PC-3 (cell line): ENCODE data around the gene ALDH5A1. TPM values are rescaled to one million over a fixed set of nuclear protein-coding genes. Genes with fewer than 3 reads are reported as not detected.

Experiments used
- ATAC-seq: fragments of 200-7000 bp; cut with Tn5 transposase; 2 replicates; pipeline ENCODE4 v1.9.1; 2020; ENCODE audit warnings: mild to moderate bottlenecking, moderate library complexity
- BruUV-seq: library from RNA; stranded (reverse); fragments of 400-500 nt; replicated peaks from 2 replicates; lab custom pipeline; 2021; lab: Mats Ljungman, UMichigan
- CTCF ChIA-PET: fragments of 300-600 bp; sonication (Branson Sonifier 250); formaldehyde crosslinking; loops from one replicate; lab custom pipeline; 2022; ENCODE audit warnings: antibody characterized with exemption; lab: Charles Lee
- POLR2A ChIA-PET: fragments of 300-600 bp; sonication (Branson Sonifier 250); formaldehyde crosslinking; loops from one replicate; lab custom pipeline; 2022; ENCODE audit warnings: antibody characterized with exemption; ENCODE audit not compliant: unreplicated experiment; lab: Charles Lee
- DNase-seq: peaks from one replicate; pipeline ENCODE4 v3.0.0-alpha.2; 2015
- H2AFZ ChIP-seq: fragments of 300-600 bp; sonication (generic); 2 replicates; pipeline ENCODE4 v1.6.0; 2016; ENCODE audit warnings: antibody characterized with exemption, low read length
- H3F3A ChIP-seq: fragments of 300-600 bp; sonication (generic); one replicate; pipeline ENCODE4 v1.6.0; 2017; ENCODE audit warnings: antibody characterized with exemption, low read length, control low read depth, mild to moderate bottlenecking; ENCODE audit not compliant: unreplicated experiment
- H3K27ac ChIP-seq: fragments of 300-600 bp; sonication (generic); 2 replicates; pipeline ENCODE4 v1.5.1; 2016; ENCODE audit warnings: mild to moderate bottlenecking, low read length
- H3K27me3 ChIP-seq: fragments of 300-600 bp; sonication (generic); 2 replicates; pipeline ENCODE4 v1.6.1; 2016; ENCODE audit warnings: low read length, mixed read lengths
- H3K36me3 ChIP-seq: fragments of 300-600 bp; sonication (generic); 2 replicates; pipeline ENCODE4 v1.6.1; 2016; ENCODE audit warnings: low read depth, mixed run types, low read length, mixed read lengths
- H3K4me1 ChIP-seq: fragments of 300-600 bp; sonication (generic); 2 replicates; pipeline ENCODE4 v1.5.1; 2016; ENCODE audit warnings: low read length; ENCODE audit not compliant: insufficient read depth
- H3K4me2 ChIP-seq: fragments of 300-600 bp; sonication (generic); 2 replicates; pipeline ENCODE4 v1.6.0; 2016; ENCODE audit warnings: low read length
- H3K4me3 ChIP-seq: fragments of 300-600 bp; sonication (generic); 2 replicates; pipeline ENCODE4 v1.5.1; 2016; ENCODE audit warnings: mild to moderate bottlenecking, low read length, mixed read lengths
- H3K79me2 ChIP-seq: fragments of 300-600 bp; sonication (generic); 2 replicates; pipeline ENCODE4 v1.6.1; 2017; ENCODE audit warnings: low read length, mixed read lengths
- H3K9ac ChIP-seq: fragments of 300-600 bp; sonication (generic); 2 replicates; pipeline ENCODE4 v1.6.0; 2016; ENCODE audit warnings: mild to moderate bottlenecking, low read length
- H3K9me2 ChIP-seq: fragments of 300-600 bp; sonication (generic); replicated peaks from 2 replicates; pipeline ENCODE4 v1.6.1; 2016; ENCODE audit warnings: mixed run types, low read length, mixed read lengths
- H3K9me3 ChIP-seq: fragments of 300-600 bp; sonication (generic); 2 replicates; pipeline ENCODE4 v1.6.1; 2016; ENCODE audit warnings: low read length, mixed read lengths
- H4K20me1 ChIP-seq: fragments of 300-600 bp; sonication (generic); 2 replicates; pipeline ENCODE4 v1.6.1; 2016; ENCODE audit warnings: low read length, mixed read lengths
- CTCF ChIP-seq: fragments of 300-600 bp; sonication (generic); conservative IDR thresholded peaks from 2 replicates; pipeline ENCODE4 v1.5.1; 2017; ENCODE audit warnings: antibody characterized with exemption, low read depth, mild to moderate bottlenecking, low read length
- EZH2 ChIP-seq: fragments of 300-600 bp; sonication (generic); IDR thresholded peaks from one replicate; pipeline ENCODE4 v1.6.1; 2017; ENCODE audit warnings: antibody characterized with exemption, mild to moderate bottlenecking, low read length; ENCODE audit not compliant: unreplicated experiment
- EZH2phosphoT487 ChIP-seq: fragments of 300-600 bp; sonication (generic); IDR thresholded peaks from 2 replicates; pipeline ENCODE4 v1.6.1; 2018; ENCODE audit warnings: mild to moderate bottlenecking, antibody characterized with exemption, low read length, borderline replicate concordance
- intact Hi-C: fragments of 100-400 bp; cut with micrococcal nuclease; formaldehyde crosslinking; loops from 2 replicates; pipeline ENCODE4 v1.9.0; 2023
- total RNA-seq: library from RNA; depleted of rRNA; stranded (reverse); fragments of >200 nt; gene quantifications from 2 replicates; pipeline ENCODE4 v1.2.3, GENCODE V29; 2014

The ALDH5A1 gene
- total RNA-seq, 1 experiment from 2014 or later, result 11.9 TPM

GRCh38 chr6:24504287-24504648, 9.5 kb downstream of the ALDH5A1 start:
- no TSS peak for BruUV-seq
- ATAC-seq (peak; percentile 38; the same call in 1 of the 2 replicates), DNase-seq (peak; percentile 73)
- ChIA-PET CTCF (no interaction called here), POLR2A (no interaction called here)
- H3K4me1 ChIP-seq, result peaks cover 13% of the 10 kb centered on the region; the same call in 1 of the 2 replicates
- H3K79me2 ChIP-seq, result no peaks in the 10 kb centered on the region
- no peaks in the 10 kb centered on the region for H3K27me3 ChIP-seq
- TF ChIP-seq CTCF (no peak), EZH2phosphoT487 (no peak)
- no peaks in the 10 kb centered on the region for H3F3A ChIP-seq
- H3K9me3 ChIP-seq, result no peaks in the 10 kb centered on the region
- H2AFZ ChIP-seq, result peak overlapping the region; percentile 44
- H3K9ac ChIP-seq, result no peak overlapping the region
- no peaks in the 10 kb centered on the region for H4K20me1 ChIP-seq
- no peaks in the 10 kb centered on the region for H3K9me2 ChIP-seq
- no peak overlapping the region for H3K4me3 ChIP-seq
- peak overlapping the region; percentile 52 for H3K27ac ChIP-seq
- 0 out of 2 replicates have a peak, but pooled peaks cover 6% of the 10 kb centered on the region for H3K36me3 ChIP-seq
- H3K4me2 ChIP-seq, result peak overlapping the region; percentile 38
- intact Hi-C loops, result no loop called here

GRCh38 chr6:24504649-24505586, 10.1 kb downstream of the ALDH5A1 start:
- Histone ChIP-seq H3K4me2 (peak overlapping the region; percentile 38), H4K20me1 (no peaks in the 10 kb centered on the region), H3K27me3 (no peaks in the 10 kb centered on the region), H3K9me3 (no peaks in the 10 kb centered on the region), H3K9me2 (no peaks in the 10 kb centered on the region), H2AFZ (peak overlapping the region; percentile 44), H3K27ac (peak overlapping the region; percentile 52), H3F3A (no peaks in the 10 kb centered on the region), H3K79me2 (no peaks in the 10 kb centered on the region), H3K9ac (no peak overlapping the region), H3K36me3 (0 out of 2 replicates have a peak, but pooled peaks cover 6% of the 10 kb centered on the region), H3K4me1 (peaks cover 13% of the 10 kb centered on the region; the same call in 1 of the 2 replicates), H3K4me3 (no peak overlapping the region)
- ChIA-PET CTCF (no interaction called here), POLR2A (interaction anchor here (0.5 kb wide), 1 partner anchor 10 kb away, joined by 4 read pairs; no protein-coding TSS in a partner anchor)
- peak; percentile 64 for ATAC-seq
- intact Hi-C loops, result no loop called here
- no peak for TF ChIP-seq CTCF
- no peak for TF ChIP-seq EZH2phosphoT487
- TF ChIP-seq EZH2, result no peak
- DNase-seq, result peak; percentile 80
- no TSS peak for BruUV-seq
